HG03064 (cell line): ENCODE data around the gene PSAPL1.
"Not testable (repeated sequence)": the region's sequence is repeated elsewhere in the genome, so short reads cannot be mapped to it uniquely, and the experiment has no call there.

Experiments used
- ATAC-seq: cut with Tn5 transposase; IDR thresholded peaks from one replicate; pipeline ENCODE4 v1.9.1; 2021; ENCODE audit warnings: low read depth; ENCODE audit not compliant: unreplicated experiment

PSAPL1 gene

DNA sequence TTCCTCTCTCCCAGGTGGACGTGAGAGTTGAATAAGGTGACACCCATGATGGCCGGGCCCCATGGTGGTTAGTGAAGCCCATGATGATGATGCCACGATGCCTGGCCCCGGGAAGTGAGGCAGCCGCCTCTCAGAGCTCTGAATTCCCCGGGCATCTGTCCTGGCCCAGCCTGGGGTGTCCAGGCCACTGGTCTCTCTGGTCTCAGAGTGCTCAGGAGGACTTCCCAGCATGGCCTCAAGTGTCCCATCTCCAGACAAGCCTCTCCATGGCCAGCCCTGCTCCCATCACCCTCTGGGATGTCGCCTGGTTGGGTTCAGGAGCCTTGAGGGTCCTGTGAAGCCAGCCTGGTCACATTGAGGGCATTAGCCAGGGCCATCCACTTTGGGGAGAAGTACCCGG lies 24.7 kb upstream of the PSAPL1 start:
- no peak for ATAC-seq

DNA sequence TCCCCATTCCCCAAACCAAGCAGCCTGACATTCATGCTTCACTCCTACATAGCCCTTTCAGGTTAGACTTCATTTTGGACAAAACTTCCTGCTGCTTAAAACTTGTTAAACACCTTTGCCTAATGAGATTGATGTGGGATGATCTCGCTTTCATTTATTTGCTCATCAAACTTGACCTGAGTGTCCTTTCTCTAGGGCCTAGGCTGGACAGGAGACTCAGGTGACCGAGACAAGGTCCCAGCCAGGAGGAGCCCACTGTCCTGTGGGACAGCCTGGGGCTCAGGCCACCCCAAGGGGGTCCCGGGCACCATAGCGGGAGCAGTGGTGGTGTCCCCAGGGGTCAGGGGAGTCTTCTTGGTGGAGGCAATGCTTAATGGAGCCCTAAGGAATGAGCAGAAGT lies 23.7 kb upstream of the PSAPL1 start:
- no peak for ATAC-seq

DNA sequence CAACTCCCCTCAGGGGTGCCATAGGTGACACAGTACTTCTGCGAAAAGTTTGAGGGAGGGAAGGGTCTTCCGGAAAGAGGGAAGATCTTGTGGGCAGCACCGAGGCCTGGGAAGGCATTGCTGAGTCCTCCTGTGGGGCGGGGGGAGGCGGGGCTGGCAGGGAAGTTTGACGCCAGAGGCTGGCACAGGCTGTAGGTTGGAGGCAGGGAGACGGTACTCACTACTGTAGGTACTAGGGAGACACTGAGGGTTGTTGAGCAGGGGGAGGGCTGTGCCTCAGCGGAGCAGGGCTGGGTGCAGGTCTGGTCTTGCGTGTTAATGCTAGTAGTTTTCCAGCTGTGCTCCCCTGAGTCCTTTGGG lies 23.3 kb upstream of the PSAPL1 start:
- no peak for ATAC-seq

DNA sequence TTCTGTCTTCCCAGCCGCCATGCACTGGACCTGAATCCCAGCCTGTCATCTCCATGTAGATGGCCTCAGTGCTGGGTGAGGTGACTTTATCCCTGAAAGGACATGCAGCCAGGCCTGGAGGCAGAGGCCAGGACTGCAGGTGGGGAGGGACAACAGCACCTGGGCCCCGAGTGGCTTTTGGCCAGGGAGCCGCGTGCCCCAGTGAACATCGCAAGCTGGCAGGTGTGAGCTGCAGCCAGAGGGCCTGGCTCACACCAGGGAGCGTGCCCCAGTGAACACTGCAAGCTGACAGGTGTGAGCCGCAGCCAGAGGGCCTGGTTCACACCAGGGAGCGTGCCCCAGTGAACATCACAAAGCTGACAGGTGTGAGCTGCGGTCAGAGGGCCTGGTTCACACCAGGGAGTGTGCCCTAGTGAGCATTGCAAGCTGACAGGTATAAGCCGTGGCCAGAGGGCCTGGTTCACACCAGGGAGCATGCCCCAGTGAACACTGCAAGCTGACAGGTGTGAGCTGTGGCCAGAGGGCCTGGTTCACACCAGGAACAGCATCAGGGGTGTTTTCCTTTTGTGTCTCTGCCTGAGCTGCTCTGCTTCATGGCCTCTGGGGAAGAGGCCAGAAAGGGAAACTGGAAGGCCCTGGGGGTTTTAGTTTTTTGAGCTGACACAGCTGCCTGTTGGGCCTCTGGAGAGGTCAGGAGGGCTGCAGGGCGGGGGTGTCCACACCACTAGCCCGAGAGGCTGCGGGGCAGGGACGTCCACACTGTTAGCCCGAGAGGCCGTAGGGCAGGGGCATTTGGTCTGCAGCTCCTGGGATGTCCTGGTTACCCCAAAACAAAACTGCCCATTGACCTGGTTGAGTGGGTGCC lies 22.7 kb upstream of the PSAPL1 start:
- ATAC-seq = no peak

DNA sequence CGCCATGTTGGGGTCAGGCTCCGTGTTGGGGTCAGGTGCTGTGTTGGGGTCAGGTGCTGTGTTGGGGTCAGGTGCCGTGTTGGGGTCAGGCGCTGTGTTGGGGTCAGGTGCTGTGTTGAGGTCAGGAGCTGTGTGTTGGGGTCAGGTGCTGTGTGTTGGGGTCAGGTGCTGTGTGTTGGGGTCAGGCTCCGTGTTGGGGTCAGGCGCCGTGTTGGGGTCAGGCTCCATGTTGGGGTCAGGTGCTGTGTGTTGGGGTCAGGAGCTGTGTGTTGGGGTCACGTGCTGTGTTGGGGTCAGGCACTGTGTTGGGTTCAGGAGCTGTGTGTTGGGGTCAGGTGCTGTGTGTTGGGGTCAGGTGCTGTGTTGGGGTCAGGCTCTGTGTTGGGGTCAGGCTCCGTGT lies 18.1 kb upstream of the PSAPL1 start:
- not testable (repeated sequence) for ATAC-seq

DNA sequence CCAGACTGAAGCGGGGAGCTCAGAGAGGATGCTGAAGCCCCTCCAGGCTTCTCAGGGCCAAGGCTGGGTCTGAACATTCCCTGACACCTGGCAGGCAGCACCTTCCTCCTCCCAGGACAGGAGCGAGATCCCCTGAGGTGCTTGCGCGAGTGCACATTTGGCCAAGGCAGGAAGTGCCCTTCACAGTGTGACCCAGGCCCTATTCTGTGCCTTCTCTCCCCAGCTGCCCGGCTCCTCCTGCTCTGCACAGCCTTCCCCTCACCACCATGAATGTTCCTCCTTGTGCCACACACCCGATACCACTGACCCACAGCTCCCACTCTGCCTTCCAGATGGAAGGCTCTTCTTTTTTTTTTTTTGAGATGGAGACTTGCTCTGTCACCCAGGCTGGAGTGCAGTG lies 17.1 kb upstream of the PSAPL1 start:
- ATAC-seq = no peak

DNA sequence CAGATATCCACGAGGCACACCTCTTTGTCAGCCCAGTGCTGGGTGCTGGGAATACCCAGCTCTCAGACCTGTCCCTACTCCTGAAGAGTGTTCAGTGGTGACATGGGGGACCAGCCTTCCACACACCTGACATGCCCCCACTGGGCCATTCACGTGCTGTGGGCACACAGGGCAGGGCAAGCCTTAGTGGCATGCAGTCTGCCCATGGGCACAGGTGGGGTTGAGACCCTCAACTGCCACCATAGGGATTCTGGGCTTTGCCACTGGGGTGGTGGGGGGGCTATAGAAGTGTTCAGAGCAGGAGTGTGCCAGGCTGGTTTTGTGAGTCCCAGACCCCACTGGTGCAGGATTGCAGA lies 16.7 kb upstream of the PSAPL1 start:
- no peak for ATAC-seq

DNA sequence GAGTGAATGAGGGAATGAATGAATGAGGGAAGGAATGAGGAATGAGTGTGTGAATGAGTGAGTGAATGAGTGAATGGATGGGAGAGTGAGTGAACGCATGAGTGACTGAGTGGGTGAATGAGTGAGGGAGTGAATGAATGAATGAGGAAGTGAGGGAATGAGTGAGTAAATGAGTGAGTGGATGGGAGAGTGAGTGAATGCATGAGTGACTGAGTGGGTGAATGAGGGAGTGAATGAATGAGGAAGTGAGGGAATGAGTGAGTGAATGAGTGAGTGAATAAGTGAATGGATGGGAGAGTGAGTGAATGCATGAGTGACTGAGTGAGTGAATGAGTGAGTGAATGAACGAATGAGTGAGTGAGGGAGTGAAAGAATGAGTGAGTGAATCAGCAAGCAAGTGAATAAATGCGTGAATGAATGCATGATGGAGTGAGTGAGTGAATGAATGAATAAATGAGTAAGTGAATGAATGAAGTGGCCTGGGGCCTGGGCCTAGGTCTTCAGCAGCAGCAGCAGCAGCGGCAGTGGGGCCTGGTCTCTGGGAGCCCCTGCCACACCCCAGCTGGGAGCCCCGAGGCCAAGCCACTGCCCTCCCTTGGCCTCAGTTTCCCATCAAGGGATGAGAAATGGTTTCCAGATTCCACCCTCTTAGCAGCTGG lies 16.2 kb upstream of the PSAPL1 start:
- no peak for ATAC-seq

DNA sequence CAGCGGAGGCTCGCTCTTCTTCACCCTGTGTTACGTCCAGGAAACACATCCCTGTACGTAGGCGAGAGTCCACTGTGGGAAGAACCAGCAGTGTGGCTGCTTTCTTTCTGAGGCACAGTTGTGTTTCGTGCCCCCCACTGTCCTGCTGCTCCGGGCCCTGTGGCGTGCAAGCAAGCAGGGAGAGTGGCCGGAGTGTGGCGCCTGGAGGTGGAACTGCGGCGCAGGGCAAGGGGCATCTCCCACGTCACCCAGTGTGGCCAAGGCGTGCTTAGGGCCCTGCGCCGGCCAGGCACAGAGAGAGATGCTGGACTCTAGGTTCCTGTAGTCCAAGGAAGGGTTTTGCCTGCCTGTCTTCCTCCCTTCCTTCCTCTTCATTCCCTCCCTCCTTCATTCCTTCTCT lies 13.3 kb upstream of the PSAPL1 start:
- no peak for ATAC-seq

DNA sequence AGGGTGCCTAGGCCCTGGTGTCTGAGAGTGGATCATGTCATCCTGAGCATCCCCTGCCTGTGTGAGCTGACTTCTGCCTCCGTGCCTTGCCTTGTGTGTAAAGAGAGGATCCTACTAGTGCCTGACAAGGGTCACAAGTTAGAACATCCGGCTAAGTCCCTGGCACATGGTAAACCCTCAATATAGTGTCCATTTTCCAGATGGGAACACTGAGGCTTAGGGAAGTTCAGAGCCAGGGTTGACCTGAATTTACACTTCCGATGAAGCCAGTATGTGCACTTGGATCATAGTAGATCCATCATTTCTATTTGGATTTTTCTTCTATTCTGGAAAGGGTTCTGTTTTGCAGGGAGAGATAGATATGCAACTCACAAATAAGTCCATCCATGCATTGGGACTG lies 12.5 kb upstream of the PSAPL1 start:
- ATAC-seq = no peak

DNA sequence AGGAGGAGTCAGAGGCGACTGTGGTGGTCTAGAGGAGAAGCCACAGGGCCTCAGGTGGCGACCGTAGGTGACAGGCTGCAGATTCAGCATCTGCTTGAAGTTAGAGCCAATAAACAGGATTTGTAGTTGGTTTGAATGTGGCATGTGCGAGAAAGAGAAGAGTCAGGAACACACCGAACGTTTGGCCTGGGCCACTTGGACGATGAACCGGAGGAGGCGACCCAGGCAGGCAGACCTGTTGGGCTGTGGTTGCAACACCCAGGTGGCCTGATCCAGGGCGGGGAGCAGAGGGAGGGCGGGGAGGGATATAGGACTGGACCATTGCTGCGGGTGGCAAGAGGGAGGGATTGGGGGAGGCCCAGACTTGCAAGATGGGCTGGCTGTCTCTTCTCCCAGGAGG lies 10.0 kb upstream of the PSAPL1 start:
- no peak for ATAC-seq

DNA sequence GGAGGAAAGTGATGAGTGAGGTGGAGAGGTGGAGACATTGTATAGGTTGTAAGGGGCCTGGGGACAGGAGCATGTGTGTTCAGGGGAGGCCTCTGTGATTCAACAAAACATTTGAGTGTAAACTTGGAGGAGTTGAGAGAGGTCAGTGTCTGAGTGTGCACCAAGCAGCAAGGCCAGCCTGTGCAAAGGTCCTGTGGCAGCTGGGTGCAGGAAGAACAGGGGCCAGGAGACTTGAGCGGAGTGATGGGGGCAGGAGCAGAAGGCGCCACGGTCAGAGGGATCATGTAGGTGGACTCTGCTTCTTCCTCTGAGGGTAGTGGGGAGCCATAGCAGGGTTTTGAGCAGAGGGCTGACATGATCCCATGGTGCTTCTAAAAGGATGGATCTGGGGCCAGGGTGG lies 9.6 kb upstream of the PSAPL1 start:
- no peak for ATAC-seq

DNA sequence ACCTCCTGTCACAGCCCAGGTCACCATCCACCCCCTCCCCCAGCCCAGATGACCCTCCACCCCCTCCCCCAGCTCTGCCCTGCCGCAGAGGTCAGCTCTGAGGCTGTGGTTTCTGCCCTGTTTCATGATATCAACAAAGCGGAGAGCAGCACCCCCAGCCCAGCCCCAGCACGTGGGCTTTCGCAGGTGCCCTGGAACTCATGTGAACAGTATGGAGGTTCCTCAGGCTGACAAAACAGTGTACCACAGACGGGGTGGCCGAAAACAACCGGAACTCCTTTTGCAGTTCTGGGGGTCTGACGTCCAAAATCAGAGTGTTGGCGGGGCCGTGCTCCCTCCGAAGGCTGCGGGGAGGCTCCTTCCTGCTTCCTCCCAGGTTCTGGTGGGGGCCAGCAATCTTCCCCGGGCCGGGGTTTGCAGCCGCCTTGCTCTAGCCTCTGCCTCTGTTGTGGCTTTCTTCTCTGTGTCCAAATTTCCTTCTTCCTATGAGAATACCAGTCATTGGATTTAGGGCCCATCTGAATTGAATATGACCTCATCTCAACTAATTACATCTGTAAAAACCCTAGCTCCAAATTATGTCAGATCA lies 7.9 kb upstream of the PSAPL1 start:
- no peak for ATAC-seq

DNA sequence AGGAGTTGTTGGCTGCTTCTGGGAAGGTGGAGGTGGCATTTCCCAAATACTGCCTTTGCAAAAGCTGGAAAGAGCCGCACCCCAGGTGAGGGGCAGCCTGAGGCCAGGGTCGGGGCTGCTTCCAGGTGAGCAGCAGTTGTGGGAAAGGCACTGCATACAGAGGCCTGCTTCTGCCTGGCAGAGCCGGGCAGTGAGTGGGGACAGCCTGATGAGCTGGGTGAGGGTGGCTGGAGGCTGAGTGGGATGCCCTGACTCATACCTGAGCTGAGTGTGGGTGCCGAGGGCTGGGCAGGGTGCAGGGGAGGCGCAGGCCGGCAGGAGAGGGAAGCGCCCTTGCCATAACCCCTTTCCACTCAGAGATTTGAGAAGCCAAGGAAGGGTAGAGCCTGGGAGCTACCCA lies 6.5 kb upstream of the PSAPL1 start:
- ATAC-seq = no peak

DNA sequence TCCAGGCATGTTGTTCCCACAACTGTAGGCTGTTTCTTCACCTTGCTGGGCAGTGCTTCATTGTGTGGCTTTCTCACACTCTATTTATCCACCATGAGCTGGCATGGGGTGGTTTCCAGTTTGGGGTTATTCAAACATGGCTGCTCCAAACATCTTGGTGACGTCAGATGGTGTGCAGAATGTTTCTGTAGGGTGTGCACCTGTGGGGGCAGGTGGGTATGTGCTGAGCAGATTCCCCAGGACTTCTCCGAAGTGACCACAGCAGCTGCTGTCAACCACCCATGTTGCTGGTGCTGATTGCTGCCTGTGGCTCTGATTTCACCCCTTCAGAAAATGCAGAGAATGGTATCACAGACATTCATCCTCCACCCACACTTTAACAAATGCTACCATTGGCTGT lies 5.0 kb upstream of the PSAPL1 start:
- ATAC-seq = no peak

DNA sequence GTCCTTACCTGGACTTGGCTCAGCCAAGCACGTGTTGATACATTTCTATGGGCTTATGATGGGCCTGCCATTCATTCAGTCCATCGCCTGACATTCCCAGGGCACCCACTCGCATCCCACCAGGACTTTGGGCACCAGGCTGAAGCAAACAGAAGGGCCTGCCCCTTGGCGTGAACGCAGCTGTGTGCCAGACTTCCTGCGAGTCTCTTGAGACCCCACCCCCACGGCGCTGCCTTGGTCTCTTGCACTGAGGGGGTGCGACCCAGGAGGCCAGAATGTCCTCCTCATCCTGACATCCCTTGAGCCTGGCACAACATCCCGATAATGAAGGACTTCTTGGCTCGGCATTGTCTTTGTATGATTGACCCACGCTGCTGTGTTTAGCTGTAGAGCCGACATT lies 1.5 kb upstream of the PSAPL1 start:
- no peak for ATAC-seq

DNA sequence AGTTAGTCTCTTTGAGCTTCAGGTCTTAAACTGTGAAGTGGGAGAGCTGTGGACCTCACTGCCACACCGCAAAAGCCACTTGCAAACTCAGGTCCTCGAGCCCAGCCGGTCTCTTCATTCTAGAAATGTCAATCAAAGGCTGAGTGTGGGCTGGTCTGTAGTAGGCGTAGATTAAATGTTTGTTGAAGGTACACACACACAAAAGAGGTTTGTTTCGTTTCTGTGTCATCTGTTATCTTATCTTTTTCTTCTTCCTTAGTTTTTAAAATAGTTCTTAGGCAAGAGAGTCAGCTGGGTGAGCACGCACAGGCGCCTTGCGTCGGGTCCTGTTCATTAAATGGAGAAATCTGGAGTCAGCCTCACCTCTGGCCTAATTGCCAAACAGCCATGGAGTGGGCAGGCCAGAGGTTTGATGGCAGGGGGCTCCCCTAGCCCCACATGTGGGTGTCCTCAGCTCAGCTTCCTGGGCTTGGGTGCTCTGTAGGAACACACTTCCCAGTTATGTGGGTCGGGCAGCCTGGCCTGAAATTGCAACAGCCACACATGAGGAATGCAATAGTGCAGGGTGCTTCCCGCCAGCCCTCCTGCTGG lies 836 bp upstream of the PSAPL1 start:
- ATAC-seq = no peak

DNA sequence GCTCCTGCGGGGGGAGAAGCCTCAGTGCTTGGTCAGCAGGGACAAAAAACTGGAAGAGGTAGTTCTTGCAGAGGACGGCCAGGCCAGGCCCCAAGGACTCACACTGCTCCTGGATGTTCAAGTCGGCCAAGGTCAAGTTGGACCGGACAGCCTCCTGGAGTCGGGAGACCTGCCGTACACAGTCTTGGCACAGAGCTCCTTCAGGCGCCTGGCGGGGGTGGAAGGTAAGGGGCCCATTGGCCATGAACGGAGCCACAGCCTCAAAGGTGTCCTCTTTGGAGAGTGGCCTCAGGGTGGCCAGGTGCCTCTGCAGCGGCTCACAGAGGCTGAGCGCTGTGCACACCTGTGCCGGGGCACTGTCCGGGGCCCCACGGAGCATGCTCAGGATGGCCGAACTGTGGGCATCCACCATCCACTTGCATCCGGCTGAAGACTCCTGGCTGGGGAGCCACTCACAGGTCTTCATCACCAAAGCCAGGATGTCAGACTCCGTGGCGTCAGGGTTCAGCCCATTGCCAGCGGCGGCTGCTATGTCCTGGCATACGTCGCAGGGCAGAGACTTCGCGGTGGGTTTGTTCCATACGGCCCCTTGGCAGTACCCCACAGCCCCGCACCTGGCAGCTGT lies 477 bp downstream of the PSAPL1 start:
- ATAC-seq = no peak

DNA sequence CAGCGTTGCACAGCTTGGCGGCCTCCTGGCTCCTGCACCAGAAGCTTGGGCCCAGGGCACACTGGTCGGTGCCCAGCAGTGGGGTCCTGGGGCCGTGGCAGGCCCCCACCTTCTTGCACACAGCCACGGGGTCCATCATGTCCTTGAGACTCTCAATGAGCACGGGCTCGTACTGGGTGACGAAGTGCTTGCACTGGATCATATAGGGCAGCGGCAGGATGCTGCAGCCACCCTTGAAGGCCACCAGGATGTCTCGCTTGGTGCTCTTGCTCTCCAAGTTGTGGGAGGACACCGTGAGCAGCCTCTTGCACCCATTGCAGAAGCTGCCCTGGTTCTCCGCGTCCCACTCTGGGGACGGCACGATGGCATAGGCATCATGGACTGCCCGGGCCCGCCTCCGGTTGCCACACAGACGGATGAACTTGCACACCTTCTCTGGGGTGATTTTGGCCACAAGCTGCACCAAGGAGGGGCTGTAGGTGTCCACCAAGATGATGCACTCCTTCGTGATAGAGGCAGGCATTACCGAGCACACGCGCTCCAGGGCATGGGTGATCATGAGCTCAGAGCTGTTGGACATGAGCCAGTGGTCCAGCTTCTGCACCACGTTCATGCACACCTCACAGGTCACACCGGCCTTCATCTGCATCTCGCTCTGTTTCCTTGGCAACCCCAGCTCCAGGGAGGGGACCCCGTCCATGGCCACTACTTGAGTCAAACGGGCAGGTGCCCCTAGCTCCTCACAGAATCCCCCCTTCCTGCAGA lies 1.2 kb downstream of the PSAPL1 start:
- no peak for ATAC-seq

DNA sequence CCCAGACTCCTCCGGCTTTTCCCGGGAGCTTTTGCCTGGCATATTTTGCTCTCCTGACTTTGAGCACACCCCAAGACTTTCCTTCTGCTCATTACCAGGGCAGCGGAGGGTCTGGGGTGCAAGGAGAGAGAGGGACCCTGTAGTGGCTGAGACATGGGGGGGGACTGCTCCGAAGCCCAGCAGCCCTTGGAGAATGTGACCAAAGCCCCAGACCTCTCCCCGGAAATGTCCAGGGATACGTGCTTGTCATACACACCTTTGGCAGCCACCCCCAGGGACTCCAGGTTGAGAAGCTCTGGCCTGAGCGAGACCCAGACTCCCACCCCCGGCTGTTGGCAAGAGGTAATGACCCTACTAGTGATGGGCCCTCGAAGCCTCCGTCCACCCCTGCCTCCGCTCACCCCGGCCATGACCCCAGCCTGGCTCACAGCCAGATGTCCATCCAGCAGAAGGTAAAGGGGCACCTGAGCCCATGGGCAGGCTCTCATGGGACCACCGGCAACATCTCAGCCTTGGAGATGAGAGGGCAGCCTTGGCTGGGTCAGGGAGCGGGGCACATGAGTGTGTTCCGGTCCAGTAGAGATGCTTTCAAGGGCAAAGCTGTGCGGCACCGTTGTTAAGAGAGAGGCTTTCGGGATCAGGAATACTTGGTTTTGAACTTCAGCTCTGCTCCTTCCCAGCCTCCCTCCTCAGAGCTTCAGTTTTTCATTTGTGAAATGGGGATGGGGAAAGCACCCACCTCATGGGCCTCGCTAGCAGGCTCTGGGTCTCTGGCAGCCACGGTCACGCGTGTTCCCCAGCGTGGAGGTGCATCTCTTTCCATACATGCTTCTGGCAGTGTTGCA lies 2.0 kb downstream of the PSAPL1 start:
- no peak for ATAC-seq
